Stimulated activated CD4-positive, alpha-beta T cell treated with anti-CD3 and anti-CD28 coated beads, TNF-alpha, amount 100 ng/mL, for 24 hours (primary cell): Measurements from ENCODE around the gene HVCN1.
"Not testable (repeated sequence)": the region's sequence is repeated elsewhere in the genome, so short reads cannot be mapped to it uniquely, and the experiment has no call there.

ENCODE experiments used
- DNase-seq, 3 experiments: peaks; one replicate each; pipeline ENCODE4 v3.0.0-alpha.2; 2020; ENCODE audit warnings: low read depth in 3 of 3

Gene HVCN1, protein sequence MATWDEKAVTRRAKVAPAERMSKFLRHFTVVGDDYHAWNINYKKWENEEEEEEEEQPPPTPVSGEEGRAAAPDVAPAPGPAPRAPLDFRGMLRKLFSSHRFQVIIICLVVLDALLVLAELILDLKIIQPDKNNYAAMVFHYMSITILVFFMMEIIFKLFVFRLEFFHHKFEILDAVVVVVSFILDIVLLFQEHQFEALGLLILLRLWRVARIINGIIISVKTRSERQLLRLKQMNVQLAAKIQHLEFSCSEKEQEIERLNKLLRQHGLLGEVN

DNA sequence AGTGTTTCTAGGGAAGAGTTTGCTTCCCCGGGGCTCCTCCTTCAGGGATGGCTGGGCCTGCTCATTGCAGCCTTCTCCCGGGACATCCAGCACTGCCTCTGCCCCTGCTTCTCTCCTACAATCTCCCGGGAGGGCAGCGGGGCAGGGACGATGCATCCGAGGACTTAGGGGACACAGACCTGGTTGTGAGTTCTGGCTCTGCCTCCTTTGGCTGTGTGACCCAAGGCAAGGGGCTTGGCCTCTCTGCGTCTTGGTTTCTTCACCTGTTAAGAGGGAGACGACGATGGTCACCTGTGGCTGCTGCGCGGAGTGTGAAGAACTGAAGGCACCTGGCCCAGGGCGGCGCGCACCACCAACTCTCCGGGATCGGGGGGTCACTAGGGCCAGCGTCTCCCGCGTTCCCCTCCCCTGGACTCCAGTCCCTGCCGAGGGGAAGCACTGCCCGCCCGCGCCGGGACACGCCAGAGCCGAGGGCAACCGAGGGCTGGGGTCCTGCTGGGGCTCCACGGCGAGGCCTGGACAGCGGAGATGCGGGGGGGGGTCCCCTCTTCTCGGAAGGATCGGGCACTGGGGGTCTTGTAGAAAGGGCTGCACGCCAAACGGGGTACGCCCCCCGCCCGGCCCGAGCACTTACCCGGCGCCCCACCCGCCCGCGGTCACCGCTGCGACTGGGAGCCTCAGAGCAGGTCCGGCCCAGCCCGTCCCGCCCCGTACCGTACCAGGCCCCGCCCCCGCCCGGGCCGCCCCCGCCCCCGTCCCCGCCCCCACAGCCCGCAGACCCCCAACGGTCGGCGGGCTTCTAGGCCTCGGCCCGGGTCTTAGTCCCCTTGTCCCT lies at the start of gene HVCN1:
Gene HVCN1, minus strand, starts transcription at position 670 of the 835 bp plus-strand sequence. CDS start 5,870 bp downstream, outside the sequence.
- no peak for DNase-seq

DNA sequence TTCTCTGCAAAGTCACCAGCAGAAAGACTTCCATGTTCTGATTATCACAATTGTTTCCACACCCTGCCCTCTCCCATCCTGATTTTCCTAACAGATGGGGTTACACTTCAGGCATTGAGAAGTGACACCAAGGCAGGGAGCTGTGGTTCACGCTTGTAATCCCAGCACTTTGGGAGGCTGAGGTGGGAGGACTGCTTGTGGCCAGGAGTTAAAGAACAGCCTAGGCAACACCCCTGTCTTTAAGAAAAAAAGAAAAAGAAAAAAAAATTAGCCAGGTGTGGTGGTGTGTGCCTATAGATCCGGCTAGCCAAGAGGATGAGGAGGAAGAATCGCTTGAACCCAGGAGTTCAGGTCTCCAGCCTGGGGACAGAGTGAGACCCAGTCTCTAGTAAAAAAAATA lies 48.6 kb upstream of the HVCN1 start:
- no peak for DNase-seq

DNA sequence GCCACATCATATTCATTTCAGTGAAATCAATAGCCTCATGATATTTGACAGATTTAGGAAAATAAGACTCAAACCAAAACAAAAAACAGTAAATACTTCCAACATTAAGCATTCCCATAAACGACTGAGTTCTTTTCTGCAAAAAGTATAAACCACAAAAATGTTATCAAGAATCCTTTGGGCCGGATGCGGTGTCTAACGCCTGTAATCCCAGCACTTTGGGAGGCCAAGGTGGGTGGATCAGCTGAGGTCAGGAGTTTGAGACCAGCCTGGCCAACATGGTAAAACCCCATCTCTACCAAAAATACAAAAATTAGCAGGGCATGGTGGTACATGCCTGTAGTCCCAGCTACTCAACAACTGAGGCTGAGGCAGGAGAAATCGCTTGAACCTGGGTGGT lies 48.1 kb upstream of the HVCN1 start:
- not testable (repeated sequence) for DNase-seq

DNA sequence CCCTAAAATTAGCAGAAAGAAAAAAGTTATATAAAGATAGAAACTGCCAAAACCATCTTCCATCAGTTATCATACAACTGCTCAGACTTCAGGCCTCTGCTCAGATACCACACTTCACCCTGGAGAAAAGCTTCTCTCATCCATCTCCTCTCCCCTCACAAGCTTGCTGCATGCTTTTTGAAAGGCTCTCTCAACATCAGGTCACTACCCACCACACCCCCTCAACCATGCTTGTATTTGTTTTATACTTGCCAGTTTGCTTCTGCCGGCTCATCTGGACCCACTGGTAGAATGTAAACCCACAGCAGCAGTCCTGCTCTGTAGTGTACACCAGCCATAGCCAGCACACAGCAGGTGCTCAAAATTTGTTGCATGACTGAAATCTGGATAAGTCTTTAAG lies 45.0 kb upstream of the HVCN1 start:
- no peak for DNase-seq

DNA sequence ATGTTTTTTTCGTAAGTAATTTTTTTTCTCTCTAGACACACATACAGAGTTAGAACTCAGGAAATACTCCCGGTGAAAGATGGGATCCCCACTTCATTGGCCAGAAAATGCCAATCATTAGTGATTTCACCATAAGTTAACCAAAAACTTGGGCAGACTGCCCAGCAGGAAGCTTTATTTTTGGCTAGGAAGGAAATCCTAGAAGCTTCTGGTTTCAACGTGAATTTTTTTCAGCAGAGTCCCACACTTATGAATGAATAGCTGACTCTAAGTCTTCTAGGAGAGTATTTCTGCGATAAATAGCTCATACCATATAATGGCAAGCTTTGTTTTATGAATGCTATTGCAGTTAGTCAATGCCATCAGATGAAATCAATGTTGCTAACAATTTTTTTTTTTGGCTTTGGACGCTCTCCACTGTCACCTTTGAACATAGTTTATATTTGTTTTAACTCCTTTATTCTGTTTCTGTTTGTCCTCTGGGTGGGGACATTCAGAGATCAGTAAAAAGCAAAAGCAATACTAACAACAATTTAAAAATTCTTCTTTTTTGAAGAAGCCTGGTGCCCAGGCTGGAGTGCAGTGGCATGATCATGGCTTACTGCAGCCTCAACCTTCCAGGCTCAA lies 44.3 kb upstream of the HVCN1 start:
- DNase-seq, result no peak

DNA sequence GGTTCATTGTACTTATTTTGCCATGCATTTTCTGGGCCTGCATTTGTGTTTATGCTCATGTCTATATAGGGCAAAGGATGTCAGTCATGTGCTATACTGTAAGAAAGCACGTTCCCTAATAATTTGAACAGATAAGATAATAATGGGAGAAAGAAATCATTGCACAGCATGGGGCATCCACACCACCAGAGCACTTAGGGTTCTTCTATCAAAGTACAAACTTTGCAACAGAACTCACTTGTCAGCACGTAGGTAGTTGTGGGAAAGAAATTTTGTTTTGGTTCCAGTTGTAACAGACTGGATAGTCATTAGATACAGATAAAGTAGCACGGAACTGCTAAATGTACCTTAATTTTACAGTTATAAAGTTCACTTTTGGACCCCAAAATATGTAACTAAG lies 43.7 kb upstream of the HVCN1 start:
- DNase-seq, result no peak

DNA sequence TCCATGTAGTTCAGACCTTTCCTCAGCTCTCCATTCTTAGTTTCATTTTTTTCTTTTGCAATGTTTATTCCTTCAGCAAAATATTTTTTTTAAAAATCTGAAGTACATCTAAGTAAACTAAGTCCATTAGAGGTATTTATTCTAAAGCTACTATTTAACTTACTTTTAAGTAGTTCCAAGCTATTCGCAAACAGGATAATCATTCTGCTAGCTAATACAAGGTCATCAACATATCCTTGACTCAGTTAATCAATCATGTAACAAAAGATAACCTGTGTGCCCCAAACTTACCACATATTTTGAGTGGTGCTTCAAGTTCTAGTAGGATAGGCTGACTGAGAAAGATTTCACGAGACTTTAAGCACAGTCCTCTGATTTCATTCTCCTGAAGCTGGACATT lies 42.6 kb upstream of the HVCN1 start:
- DNase-seq, result no peak

DNA sequence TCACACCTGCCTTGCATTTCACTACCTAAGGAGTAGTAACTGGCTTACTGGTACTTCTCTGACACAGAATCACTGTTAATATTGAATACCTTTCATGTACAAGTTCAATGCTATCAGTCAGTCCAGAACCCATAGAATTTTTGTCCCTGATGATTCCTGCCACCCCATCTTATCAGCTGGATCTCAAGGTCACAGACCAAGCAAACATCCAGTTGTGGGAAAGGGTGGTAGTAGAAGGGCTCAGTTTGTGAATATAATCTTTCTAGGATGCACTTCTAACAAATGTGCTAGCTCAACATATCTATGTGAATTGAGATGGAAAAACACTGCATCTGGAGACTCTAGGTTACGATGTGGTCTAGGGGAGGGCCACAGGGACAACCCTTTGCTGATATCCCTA lies 39.7 kb upstream of the HVCN1 start:
- DNase-seq, result no peak

DNA sequence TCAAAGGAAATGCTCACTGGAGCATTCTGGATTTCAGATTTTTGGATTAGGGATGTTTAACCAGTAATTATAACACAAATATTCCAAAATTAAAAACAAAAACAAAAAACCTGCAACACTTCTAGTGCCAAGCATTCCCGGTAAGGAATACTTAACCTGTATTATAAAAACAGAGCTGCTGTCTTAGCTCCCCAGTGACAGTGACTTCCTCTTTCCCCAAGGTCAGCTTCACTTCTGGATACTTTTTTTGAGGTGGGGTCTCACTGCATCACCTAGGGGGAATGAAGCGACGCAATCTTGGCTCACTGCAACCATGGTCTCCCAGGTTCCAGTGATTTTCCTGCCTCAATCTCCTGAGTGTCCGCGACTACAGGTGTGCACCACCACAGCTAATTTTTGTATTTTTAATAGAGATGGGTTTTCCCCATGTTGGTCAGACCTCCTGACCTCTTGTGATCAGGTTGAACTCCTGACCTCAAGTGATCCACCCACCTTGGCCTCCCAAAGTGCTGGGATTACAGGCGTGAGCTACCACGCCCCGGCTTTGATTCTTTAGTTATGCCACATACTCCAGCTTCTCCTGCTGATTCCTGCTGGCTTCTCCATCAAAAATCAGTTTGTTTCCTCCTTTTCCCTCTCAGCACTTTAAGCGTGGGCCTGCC lies 37.9 kb upstream of the HVCN1 start:
- DNase-seq, result no peak

DNA sequence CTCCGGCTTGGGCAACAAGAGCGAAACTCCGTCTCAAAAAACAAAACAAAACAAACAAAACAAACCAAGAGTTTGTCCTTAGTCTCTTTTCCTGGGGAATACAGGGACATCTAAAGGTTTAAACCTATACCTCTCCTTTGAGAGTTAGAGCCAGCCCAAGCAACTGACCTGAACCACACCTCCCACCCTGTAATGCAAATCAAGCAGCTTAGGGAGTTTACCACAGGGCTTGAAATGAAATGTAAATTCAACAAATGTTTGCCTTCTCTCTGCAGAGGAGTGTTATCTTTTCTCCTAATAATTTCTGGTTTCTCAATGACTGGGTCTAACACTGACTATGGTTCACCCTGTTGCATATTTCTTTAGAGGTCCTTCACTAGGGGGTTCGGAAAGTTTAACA lies 37.1 kb upstream of the HVCN1 start:
- DNase-seq, result no peak

DNA sequence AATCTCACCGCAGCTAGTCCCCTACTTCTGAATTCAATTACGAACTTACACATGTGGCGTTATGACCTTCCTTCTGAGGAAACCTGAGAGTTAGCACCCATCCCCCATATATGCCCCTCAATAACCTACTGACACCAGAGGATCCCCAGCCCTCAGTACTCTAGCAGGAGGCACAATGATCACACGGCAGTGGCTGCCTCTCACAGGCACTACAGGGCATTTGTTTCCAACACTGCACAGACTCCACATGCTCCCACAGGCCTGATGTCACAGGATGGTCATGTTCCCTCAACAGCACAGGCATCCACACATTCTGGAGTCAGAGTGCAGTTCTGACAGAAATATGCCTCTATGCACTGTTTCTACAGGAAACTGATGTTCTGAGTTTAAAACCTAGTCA lies 36.4 kb upstream of the HVCN1 start:
- DNase-seq, result no peak

DNA sequence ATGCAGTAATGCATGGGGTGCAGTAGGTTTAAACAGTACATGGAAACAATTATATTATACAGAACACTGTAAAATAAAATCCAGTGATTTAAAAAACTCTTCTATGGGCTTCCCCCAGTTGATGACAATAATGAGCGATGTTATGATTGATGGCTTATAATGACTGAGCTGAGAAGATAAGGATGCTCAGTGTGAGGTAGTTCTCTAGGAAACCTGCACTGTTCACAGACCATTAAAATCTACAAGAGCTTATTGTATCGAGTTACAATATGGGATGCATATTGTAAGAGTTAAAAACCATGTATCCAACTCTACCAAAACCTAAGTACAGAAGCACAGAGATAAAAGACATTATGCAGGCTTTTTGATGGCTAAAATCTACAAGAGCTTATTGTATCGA lies 34.0 kb upstream of the HVCN1 start:
- not testable (repeated sequence) for DNase-seq

DNA sequence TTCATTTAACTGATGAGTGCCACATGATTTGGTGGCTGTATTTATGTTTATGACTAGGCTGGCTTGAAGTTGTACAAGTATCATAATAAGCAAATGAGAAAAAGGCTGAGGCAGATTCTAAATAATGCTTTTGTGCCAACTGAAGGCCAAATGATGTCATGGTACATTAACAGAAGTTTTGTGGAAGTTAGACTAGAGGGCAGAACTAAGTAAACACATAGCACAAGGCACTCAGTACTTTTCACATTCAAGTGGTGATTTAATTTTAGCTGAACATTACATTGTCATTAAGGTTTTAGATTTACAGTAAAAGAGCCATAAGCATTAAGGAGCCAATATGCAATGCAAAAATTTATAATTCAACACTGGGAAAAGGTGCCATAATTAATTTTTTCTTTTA lies 32.7 kb upstream of the HVCN1 start:
- no peak for DNase-seq

DNA sequence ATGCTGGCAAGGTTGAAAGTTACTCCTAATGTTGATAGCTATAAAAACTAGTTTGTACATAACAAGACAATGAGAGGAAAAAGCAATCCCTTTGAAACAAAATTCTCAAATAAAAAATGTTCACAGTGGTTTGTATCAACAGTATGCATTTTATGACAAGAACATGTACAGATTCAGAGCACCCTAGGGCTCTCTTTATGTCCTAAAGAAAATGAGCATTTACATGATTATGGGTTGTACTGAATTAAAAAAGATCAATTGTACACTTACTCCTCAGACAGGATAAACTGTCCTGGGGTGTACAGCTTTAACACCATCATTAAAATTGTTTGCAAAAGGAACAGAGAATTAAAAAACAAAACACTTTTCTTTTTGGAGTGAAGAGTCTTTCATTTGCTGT lies 31.6 kb upstream of the HVCN1 start:
- DNase-seq, result no peak

DNA sequence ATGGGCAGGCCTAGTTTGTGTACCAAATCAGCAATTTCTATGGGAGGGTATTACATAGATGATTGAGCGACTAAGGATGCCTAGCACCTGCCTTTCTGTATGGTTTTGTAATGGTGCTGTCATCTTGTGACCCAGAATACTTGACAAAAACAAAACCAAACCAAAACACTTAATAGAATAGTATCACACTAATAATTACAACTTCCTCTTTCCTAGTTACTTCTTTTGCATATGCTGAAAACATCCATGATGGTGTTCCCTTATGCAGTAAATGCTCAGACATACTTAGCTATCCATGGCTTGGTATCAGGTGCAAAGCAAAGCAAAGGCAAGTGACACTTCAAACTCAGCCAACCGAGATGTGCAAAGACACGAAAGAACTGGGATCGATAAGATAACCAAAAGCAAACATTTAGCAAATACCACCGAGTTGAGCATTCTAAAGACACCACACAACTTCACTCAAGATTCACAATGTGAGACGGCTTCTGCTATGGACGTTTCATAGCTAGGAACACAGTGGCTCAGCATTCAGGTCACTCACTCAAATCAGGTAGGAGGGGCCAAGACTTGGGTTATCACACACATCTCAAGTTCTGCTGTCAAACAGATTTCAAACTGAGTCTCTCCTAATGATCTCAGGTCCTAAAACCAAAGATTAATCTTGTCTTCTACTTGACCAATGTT lies 29.4 kb upstream of the HVCN1 start:
- no peak for DNase-seq

DNA sequence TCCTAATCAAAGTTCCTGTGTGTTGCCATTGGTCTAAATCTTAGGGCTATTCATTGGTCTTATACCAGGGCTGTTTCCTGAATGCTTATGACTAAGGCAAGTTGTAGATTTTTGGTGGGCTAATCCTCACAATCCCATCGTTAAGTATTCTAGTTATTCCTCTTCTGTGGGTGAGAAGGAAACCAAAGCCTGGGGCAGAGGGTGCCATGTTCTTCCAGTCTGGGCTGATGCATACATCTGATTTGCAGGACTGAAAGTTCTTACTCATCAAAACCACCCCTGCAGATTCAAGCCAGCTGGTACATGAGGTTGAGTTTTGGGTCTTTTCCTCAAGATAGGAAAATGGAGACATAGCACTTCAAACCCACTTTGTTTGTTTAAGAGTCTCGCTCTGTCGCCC lies 28.1 kb upstream of the HVCN1 start:
- DNase-seq, result no peak

DNA sequence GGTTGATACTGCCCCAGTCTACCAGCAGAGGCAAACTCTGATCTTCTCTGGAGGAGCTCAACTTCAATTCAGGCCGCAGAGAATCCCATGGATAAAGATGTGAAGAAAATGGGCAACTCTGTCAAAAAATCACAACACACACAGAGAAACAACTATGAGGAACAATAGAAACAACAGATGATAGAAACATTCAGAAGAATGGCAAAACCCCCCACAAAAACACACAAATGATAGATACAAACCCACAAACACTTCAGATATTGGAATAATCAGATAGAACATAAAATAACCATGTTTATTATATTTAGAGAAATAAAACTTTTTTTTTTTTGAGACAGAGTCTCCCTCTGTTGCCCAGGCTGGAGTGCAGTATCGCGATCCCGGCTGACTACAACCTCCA lies 20.0 kb upstream of the HVCN1 start:
- no peak for DNase-seq

DNA sequence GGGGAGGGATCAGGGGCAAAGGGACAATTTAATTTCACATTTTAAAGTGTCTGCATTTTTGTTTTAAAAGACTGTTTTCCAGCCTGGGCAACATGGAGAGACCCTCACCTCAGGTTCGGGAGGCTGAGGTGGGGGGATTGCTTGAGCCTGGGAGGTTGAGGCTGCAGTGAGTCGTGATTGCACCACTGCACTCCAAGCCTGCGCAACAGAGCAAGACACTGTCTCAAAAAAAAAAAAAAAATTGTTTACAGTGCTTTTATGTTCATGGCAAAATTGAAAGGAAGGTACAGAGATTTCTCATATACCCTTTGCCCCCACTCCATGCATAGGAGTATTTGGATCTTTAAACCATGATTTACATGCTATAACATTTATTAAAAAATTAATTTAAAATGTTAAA lies 16.4 kb upstream of the HVCN1 start:
- DNase-seq, result no peak

DNA sequence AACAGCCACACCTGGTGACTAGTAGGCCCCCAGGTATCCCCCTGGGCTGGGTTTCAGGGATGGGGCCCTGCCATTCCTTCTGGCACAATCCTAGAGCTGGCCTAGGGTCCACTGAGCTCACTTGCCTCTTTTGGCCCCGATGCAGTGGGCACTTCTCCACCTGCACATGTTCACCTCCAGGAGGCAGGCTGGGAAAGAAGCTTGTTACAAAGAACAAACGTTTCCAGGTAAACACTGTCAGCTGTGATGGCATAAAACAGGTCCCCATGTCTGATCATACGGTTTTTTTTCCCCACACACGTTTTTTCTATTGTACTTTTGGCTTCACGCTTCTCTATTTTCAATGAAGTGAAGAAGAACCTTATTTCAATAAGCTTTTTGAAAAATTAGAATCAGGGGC lies 15.8 kb upstream of the HVCN1 start:
- no peak for DNase-seq

DNA sequence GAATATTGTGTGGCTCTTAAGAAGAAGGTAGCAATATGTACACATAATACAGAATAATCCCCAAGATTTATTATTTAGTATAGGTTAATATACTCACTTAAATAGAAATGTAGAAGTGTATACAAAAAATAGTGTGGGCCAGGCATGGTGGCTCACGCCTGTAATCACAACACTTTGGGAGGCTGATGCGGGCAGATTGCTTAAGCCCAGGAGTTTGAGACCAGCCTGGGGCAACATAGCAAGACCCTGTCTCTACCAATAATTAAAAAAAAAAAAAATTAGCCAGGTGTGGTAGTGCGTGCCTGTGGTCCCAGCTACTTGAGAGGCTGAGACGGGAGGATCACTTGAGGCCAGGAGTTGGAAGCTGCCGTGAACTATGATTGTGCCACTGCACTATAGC lies 15.3 kb upstream of the HVCN1 start:
- no peak for DNase-seq

DNA sequence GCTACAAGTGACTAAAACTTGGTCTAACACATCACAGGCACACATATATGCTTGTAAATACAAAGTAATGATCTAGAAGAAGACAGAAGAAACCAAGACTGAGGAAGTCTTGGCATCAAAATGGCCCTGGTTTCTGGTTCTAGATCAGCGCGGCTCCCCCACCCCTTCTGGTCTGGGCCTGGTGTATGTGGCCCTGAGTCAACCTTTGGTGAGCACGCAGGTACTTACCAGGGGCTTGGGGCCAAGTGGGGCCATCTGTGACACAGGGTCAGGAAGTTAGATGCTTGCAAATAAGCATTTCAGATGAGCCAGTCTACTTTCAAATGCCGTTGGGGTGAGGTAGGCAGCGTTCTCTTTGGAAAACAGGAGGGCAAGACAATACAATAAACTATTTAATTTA lies 13.2 kb upstream of the HVCN1 start:
- DNase-seq, result no peak
